GM19193 (cell line): ENCODE data around the gene EI24.

Experiments used
- POLR2A ChIP-seq: IDR thresholded peaks from 4 replicates; pipeline ENCODE4 v1.6.1; 2011; ENCODE audit not compliant: insufficient read depth, insufficient read length; ENCODE audit errors: extremely low read depth

The EI24 gene

GRCh38 chr11:125568970-125569914, at the start of gene EI24:
Gene EI24 (plus strand): TSS chr11:125569477. CDS start chr11:125572528, 3,051 bp downstream.
- peak; percentile 86 for TF ChIP-seq POLR2A

- no peak for TF ChIP-seq POLR2A
Observed at GRCh38 chr11:125519860-125520834, 49.1 kb upstream of the EI24 start.

- no peak for TF ChIP-seq POLR2A
Observed at GRCh38 chr11:125525303-125525702, 44.0 kb upstream of the EI24 start.

- TF ChIP-seq POLR2A = no peak
Observed at GRCh38 chr11:125532668-125533067, 36.6 kb upstream of the EI24 start.

GRCh38 chr11:125535585-125535984, 33.7 kb upstream of the EI24 start:
- no peak for TF ChIP-seq POLR2A

GRCh38 chr11:125542709-125543108, 26.6 kb upstream of the EI24 start:
- no peak for TF ChIP-seq POLR2A

- TF ChIP-seq POLR2A = no peak
Observed at GRCh38 chr11:125550780-125551179, 18.5 kb upstream of the EI24 start.

GRCh38 chr11:125551835-125552342, 17.4 kb upstream of the EI24 start:
- TF ChIP-seq POLR2A = no peak

GRCh38 chr11:125552927-125553326, 16.4 kb upstream of the EI24 start:
- TF ChIP-seq POLR2A = no peak

GRCh38 chr11:125553357-125553756, 15.9 kb upstream of the EI24 start:
- TF ChIP-seq POLR2A = no peak

GRCh38 chr11:125554038-125554437, 15.2 kb upstream of the EI24 start:
- TF ChIP-seq POLR2A = no peak

GRCh38 chr11:125559888-125560287, 9.4 kb upstream of the EI24 start:
- no peak for TF ChIP-seq POLR2A

- TF ChIP-seq POLR2A = no peak
Observed at GRCh38 chr11:125561924-125562323, 7.4 kb upstream of the EI24 start.

GRCh38 chr11:125562430-125562829, 6.8 kb upstream of the EI24 start:
- TF ChIP-seq POLR2A = no peak

- TF ChIP-seq POLR2A = no peak
Observed at GRCh38 chr11:125564357-125564756, 4.9 kb upstream of the EI24 start.
